ENCODE measurements around the gene PLCB1.

Gene PLCB1

DNA sequence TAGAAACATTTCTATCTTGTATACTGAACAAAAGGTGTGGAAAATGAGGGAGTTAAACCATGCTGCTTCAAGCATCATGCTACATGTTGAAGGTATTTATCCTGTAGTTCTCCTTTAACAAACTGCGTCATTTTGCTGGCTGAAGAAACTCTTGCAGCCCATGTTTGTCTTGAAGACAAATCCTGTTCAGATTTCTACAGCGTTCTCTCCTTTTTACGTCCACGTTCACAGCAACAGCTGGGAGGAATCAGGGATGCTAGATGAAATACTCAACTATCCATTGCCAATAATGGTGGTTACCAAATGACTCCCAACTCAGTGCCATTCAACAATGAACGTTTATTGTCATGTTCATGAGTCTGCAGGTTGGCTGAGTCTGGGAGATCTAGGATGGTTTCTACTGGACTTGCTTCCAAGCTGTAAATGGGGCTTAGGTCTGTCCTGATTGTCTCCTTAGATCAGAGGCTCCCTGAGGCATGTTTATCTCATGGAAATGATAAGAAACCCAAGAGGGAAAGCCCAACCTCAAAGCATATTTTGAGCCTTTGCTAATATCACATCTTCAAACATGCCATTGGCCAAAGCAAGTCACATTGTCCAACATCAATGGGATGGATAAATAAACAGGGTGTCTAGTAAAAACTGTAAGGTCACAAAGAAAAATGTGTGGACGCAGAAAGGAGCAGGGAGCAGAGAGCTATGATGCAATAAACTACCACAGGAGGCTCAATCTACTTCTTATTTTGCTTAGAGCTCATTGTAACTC is 2.7 kb upstream of the PLCB1 start:
- DNase-seq (ENCODE audit: low read depth in 2 of 2): no peak

DNA sequence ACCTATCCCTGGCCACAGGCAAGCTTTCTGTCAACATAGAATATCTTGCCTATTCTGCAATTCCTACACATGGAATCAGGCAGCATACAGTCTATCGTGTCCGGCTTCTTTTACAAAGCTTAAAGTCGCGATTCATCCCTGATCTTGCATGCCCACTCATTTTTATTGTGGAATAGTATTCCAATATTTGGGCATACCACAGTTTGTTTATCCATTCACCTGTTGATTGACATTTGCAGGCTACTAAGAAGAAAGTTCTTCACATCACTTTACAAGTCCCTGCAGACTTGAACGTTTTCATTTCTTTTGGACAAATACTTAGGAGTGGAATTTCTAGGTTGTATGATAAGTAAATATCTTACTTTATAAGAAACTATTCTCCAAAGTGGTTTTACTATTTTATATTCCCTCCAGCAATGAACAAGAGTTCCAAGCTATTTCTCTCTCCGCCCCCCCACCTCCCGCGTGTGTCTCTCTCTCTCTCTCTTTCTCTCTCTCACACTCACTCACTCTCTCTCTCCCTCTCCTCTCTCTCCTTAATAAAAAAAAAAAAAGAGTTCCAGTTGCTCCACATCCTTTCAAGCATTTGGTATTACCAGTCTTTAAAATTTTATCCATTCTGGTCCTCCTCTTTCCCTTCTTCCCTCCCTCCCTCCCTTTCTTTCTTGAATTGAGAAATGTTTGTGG is 1.1 kb upstream of the PLCB1 start:
- DNase-seq (ENCODE audit: low read depth in 2 of 2): no peak

DNA sequence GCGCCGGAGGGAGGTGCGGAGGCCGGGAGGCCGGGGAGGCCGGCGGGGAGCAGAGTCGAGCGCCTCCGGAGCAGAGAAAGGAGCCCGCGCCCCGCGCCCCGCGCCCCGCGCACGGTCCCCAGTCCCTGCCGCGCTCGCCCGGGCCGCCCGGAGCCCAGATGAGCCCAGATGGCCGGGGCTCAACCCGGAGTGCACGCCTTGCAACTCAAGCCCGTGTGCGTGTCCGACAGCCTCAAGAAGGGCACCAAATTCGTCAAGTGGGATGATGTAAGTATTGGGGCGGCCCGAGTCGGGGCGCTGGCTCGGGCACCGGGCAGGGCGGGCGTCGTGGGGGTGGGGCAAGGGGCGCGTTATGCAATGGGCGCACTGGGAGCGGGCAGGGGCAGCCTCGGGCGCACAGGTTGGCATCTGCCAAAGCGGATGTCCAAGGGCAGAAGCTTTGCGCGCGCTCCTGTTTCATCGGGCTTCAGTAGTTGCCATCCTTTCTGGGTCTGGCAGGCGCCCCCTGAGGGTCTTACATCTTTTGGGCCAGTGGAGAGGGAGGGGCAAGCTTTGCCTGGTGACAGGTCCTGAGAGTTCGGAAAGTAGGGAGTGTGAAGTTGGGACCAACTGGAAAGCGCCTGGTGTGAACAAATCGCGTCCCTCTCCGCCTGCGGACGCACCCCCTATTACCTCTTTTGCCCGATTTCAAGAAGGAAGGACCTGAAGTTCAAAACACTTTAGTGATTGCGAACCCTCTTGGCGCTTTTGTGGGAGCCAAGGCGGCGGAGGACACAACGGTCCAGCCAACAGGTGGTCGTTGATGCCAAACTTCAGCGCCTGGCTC is 631 bp downstream of the PLCB1 start:
- DNase-seq (ENCODE audit: low read depth in 2 of 2): no peak

DNA sequence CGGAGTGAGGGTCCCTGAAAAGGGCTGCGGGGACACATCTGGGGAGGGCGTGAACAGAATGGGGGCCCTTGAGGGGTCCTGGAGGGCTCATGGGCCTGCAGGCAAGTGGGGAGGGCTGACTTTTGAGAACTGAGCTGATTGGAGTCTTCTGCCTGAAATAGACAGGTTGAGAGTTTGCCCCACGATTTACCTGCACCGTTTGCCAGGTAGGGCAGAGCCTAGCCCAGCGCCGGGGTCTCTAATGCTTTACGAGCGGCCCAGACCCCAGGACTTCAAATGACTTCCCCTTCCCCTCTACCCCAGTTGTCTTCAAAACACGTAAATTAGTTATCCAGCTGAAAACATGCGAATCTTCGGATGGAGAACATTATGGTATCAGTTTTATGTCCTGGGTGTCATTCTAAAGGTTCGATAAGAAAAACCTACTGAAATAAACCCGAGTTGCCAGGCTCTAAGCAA is 1.3 kb downstream of the PLCB1 start:
- no peak for DNase-seq (ENCODE audit: low read depth in 2 of 2)

DNA sequence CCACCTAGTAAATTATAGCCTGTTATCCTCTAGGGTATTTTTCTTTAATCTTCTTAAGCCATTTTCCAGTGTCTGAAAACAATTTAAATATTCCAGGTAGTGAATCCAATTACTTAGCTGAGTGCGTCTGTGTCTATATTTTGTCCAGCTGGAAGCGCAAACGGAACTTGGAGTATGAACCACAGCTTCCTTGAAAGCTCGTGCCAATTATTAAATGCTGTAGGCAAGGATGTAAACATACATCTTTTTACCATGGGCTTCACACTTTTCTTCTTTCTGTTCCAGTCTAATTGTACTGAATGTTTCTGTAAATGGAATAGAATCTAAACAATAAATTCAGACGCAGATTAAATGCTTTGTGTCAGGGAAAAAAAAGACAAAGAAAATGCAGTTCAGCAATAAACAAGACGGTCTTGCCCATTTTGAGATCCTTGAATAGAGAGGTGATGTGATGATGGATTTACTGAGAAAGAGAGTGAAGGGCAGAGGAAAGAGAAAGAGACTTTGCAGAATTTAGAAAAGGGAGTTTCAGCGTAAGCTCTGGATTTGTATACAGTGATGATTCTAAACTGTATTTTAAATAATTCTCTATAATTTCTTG is 1.9 kb downstream of the PLCB1 start:
- no peak for DNase-seq (ENCODE audit: low read depth in 2 of 2)

DNA sequence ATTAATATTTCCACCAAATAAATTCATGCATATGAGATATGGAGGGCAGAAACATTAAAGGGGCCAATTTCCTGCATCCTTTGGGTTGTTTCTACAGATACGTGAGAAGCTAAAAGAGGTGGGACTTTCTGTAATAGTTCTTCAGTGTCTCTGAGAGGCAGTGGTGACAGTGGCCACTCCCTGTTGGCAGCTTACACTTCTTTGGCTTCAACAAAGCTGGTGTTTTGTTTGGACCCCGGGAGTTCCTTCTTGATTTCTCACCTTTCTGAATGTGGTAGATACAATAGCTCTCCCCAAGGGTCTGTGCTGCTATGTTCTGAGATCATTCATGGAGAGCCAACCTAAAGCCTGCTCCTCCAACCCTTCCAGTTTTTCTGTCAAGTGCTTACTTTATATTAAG is 7.8 kb downstream of the PLCB1 start:
- DNase-seq (ENCODE audit: low read depth in 2 of 2): no peak

DNA sequence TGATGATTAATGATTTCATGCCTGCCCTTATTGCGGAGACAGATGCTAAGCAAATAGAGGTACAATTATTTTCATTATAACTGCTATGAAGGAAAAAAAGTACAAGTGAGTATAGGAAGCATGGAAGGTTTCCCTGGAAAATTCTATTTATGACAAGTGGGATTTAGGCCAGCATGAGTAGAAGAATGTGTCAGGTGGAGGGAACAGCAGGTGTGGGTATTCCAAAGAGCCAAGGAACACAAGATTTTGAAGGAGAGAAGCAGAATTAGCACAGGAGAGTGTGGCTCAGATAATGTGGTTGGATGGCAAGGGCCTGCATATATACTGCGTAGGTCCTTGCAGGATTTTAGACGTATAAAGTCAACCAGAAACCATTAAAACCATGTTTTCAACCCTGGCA is 11.4 kb downstream of the PLCB1 start:
- no peak for DNase-seq (ENCODE audit: low read depth in 2 of 2)

DNA sequence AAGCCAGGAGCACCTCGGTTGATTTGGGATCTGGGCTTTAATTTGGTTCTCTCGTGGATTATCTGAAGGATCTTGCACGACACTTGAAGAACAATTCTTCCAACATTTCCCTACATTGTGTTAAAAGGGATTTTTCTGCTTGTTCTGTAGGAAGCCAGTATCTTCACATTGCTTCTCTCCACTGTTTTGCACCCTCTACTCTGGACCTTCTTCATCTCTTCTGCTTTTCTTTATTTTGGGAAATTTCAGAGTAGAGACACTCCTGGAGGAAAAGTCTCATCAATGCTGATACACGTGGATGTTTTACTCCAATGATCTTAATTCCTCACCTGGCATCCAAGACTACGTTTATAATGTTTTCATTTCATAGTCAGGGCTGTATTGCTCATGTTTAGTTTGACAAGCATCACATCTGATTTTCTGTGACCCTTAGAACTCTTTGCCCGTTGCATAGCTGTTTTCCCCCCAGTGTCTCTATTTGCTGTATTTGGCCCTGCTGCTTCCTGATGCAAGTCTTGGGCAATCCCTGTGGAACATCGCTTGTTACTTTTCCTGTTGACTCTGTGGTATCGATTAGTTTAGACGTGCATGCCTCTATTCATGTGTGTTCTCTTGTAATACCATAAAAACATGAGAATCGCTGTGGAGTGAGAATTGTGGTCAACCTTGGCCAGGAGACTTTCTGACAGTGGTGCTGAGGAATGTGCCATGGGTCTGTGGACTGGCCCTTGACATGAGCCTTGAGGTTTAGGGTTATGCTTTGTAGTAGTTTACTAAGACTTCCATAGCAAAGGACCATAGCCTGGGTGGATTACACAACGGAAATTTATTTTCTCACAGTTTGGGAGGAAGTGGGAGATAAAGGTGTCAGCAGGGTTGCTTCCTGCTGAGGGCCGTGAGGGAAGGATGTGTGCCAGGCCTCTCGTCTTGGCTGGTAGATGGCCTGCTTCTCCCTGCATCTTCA is 12.5 kb downstream of the PLCB1 start:
- DNase-seq (ENCODE audit: low read depth in 2 of 2): no peak

DNA sequence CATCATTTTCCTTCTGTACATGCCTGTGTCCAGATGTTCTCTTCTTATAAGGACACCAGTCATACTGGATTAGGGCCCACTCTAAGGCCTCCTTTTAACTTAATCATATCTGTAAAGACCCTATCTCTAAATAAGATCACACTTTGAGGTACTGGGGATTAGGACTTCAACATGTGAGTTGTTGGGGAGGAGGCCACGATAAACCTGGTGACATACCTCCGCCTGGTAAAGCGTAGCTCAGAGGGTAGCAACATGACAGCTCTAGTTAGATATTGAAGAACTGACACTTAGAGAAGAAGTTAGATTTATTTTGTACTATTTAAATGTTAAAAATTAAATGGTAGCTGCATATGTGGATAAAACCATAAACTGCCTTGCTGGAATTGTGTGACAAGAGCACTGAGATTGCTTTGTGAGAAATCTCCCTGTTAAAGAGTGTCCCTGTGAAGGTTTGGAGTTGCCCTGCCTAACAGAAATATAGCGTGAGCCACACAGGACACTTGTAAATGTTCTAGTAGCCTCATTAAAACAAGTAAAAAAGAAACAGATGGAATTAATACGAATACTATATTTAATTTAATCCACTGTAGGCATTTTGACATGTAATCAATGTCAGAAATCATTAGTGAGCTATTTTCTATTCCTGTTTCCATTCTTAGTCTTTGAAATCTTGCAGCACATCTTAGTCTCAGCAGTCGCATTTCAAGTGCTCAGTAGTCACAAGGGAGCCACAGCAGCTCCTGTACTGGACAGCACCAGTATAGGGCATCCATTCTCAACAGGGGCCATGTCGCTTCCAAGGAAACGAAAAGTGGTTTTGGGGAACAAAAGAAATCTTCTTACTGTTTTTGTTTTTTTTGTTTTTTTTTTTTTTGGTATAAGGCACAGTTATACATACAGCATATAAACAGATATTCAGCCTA is 13.4 kb downstream of the PLCB1 start:
- no peak for DNase-seq (ENCODE audit: low read depth in 2 of 2)

DNA sequence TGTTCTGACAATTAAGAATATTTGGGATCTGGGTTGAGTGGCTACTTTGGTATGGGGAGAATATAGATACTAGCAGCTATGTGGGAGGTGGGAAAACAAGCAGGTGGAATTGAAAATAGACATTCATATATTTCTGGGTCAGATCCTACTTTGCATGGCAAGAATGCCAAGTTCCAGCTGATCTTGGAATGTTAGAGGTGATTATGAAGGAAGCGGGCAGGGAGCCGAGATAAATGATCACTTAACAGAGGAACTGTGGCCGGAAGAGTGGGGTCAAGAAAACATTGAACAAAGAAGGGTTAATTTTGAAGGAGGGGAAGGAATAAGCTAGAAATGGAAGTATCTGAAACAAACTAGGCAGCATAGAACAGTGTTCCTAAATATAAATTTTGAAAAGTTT is 15.4 kb downstream of the PLCB1 start:
- DNase-seq (ENCODE audit: low read depth in 2 of 2): no peak

DNA sequence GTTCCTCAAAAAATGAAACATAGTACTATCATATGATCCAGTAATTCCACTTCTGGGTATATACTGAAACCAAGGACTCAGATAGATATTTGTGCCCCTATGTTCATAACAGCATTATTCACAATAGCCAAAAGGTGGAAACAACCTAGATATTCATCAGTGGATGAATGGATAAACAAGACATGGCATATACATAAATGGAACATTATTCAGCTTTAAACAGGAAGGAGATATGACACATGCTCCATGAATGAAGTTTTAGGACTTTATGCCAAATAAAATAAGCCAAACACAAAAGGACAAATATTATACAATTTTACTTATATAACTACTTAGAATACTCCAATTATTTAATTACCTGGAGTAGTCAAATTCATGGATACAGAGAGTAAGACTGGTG is 16.4 kb downstream of the PLCB1 start:
- no peak for DNase-seq (ENCODE audit: low read depth in 2 of 2)

DNA sequence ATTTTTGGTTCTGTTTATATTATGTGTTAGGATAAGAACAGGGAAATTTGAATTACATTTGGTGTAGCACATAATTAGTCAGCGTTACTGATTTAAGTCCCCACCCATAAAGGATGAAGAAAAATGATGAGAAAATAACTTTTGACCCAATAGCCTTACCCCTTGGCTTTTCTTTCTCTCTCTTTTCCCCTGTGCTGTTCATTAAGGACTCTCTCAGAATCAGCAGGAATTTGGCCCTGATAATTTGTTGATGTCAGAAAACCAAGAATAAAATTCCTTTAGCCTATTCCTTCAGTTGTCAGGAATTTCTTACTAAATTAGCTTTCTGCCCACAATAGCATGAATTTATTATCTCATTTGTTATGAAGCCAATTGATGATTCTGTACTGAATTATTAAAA is 18.5 kb downstream of the PLCB1 start:
- no peak for DNase-seq (ENCODE audit: low read depth in 2 of 2)

DNA sequence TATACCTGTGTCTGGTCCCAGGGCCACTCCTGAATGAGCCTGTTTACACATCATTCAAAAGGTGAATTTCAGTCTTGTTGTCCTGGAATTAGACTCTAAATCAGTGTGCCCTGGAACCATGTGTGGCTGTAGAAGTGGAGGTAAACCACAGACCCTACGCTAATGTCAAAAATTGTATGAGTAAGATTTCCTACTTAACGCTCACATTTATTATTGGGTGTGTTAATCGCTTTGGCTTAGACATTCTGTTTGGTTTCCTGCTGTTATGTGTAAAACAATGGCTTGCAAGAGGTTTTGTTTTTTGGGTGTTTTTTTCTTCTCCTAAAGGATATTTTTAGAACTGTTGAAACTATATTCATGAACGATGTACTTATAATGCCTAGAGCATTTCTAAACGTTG is 19.3 kb downstream of the PLCB1 start:
- no peak for DNase-seq (ENCODE audit: low read depth in 2 of 2)

DNA sequence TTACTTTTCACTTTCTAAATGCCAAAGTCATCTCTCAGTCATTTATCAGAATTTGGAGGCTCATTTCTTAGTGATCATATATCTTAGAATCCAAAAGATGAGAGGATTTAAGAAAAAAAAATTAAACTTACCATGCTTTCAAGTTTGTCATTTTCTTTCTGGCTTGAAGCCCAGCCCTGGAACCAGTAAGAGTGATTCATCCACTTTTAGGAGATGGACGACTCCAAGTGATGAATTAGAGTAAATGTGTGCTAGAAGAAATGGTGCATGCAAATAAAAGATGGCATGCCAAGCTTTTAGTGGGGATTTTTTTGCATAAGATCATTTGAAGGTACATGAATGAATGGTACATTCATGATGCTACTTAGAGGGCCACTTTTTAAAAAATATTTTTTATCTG is 20.1 kb downstream of the PLCB1 start:
- DNase-seq (ENCODE audit: low read depth in 2 of 2): no peak

DNA sequence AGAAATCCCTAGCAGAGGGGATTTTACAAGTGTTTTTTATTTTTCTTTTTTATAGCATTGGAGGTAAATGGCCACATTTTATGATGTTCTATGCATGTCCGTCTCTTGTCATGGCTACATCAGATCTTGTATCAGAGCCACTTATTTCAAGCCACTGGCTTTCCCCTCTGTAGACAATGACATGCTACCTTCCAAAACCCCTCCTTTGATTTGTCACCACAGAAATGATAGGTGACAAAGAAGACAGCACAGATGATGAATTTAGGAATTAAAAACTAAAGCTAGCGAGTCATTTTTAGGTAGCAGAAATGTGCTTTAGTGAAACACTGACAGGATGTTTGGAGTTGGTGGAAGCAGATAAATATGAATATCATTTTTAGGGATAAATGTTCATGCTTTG is 20.8 kb downstream of the PLCB1 start:
- no peak for DNase-seq (ENCODE audit: low read depth in 2 of 2)

DNA sequence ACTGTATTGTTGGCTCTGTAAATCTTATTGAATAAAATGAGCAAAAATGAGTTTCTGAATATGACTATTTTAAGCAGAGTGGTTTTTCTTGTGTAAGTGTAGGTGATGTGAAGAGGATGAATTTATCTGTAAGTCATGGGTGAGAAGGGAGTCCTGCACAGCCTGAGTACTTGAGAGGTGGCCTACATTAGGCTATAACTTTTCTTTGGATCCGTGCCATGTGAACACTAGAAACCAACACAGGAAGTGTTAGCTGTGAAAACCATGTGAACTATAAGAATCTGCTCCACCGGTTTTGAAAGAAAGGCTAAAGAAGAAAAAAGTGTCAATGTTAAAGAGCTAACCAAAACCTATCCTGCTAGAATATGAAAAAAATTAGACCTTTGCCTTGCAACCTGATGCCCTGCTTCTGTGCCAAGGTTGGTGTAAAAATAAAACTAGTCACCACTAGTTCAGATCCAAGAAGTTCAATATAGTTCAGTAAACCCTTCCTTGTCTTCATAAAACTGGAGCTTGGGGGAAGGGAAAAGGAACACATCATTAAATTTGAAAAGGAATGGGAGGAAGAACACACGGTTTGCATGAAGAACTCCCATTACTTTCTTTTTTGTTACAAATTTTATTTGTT is 21.3 kb downstream of the PLCB1 start:
- no peak for DNase-seq (ENCODE audit: low read depth in 2 of 2)

DNA sequence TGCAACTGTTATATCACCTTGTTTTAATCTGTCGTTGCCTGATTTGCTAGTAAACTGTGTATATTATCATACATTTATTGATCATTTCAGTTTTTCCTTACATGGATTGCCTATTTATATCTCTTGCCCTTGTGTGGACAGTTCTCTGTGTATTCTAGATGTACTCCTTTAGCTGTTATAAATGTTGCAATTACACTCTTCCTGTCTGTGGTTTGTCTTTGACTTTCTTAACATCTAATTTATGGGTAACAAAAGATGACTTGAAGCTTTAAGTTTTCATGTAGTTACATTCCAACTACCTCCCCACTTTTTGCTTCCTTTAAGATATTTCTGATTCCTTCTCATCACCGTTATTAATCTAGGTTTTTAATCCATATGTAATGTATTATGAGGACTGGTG is 22.6 kb downstream of the PLCB1 start:
- DNase-seq (ENCODE audit: low read depth in 2 of 2): no peak

DNA sequence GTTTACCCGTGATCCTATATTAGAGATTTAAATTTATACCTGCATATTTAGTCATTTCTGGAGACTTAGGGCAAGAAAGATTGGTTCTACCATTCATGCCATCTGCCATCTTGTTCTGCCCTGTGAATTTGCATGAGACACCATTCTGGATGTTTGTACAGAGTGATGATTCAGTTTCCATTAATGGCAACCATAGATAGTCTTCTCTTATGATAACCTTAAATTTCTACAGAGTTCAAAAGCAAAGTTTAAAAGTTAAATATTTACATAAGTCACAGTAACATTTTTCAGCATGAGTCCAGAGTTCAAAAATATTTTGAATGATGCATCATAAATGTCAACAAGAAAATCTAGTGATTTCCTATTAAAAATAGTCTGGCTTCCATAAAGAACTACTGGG is 23.2 kb downstream of the PLCB1 start:
- DNase-seq (ENCODE audit: low read depth in 2 of 2): no peak

DNA sequence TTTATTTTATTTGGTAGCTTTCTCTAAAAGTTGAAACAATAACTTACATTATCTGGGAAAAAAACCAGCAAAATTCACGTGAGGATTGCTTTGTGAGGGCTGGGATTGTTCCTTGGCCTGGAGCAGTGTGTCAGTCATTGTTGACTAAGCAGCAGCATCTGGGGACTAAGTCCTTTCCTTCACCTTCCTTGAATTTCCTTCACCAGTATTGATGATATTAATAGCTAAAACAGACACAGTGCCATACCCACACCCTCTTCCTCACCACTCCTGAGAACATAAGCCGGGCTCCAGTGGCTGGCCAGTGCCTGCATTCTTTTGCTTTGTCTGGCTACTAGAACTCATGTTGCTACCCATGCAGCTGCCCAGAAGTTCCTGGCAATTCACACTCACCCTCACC is 23.7 kb downstream of the PLCB1 start:
- no peak for DNase-seq (ENCODE audit: low read depth in 2 of 2)

All from stimulated activated CD8-positive, alpha-beta memory T cell treated with anti-CD3 and anti-CD28 coated beads, Interleukin-2, amount 100 ng/mL, for 48 hours (primary cell).